HepG2 (cell line): ENCODE data around the gene DDX10. TPM values are rescaled to one million over a fixed set of nuclear protein-coding genes. Genes with fewer than 3 reads are reported as not detected.

Experiments used
- ATAC-seq: fragments of 200-7000 bp; cut with Tn5 transposase; 3 replicates; pipeline ENCODE4 v1.9.1; 2020; ENCODE audit warnings: mild to moderate bottlenecking, moderate library complexity
- BruUV-seq: library from RNA; stranded (reverse); fragments of 400-500 nt; replicated peaks from 2 replicates; lab custom pipeline; 2021; lab: Mats Ljungman, UMichigan
- CTCF ChIA-PET: fragments of 300-600 bp; formaldehyde crosslinking; extraction: SDS; loops from one replicate; lab custom pipeline; 2021; ENCODE audit warnings: low total read pairs, inconsistent platforms, low intra/inter-chr PET ratio; lab: Yijun Ruan, JAX
- POLR2A ChIA-PET: fragments of 350-600 bp; sonication (Branson Sonifier 250); formaldehyde crosslinking; loops from one replicate; lab custom pipeline; 2020; ENCODE audit warnings: antibody characterized with exemption, inconsistent platforms; lab: Yijun Ruan, JAX
- DNase-seq: peaks from one replicate; pipeline ENCODE4 v3.0.0-alpha.2; 2015; ENCODE audit warnings: low spot score
- FAIRE-seq: peaks from 3 replicates; lab custom pipeline; 2011; peaks lifted over from hg19 to GRCh38; lab: Jason Lieb, UNC
- H2AFZ ChIP-seq: one replicate; pipeline ENCODE4 v1.6.1; 2011; ENCODE audit warnings: low read length, inconsistent platforms
- H3K27ac ChIP-seq: fragments of 300-600 bp; 3 replicates; pipeline ENCODE4 v1.8.0; 2011; ENCODE audit warnings: mixed run types, mild to moderate bottlenecking, mixed read lengths, low read length, inconsistent platforms; ENCODE audit not compliant: insufficient read depth; ENCODE audit errors: extremely low read length
- H3K27me3 ChIP-seq, 2 experiments: fragments of 200-600 bp in 1 of 2; 2 replicates in 1 of 2; 3 replicates in 1 of 2; pipeline versions ENCODE4 v1.6.0 to v1.8.0; 2011; ENCODE audit warnings: low read length in 2 of 2, mild to moderate bottlenecking in 2 of 2, moderate library complexity in 2 of 2, inconsistent platforms in 1 of 2; ENCODE audit not compliant: insufficient read depth in 2 of 2, control insufficient read depth in 1 of 2
- H3K36me3 ChIP-seq, 2 experiments: fragments of 200-600 bp in 1 of 2; replicated peaks in 1 of 2; 2 replicates in 1 of 2; 3 replicates in 1 of 2; pipeline versions ENCODE4 v1.5.1 to v1.8.0; 2011; ENCODE audit warnings: low read length in 2 of 2, inconsistent platforms in 1 of 2; ENCODE audit not compliant: insufficient read depth in 2 of 2, control insufficient read depth in 1 of 2
- H3K4me1 ChIP-seq: 2 replicates; pipeline ENCODE4 v1.5.1; 2012; ENCODE audit warnings: low read length, inconsistent platforms; ENCODE audit not compliant: insufficient read depth
- H3K4me2 ChIP-seq: 2 replicates; pipeline ENCODE4 v1.6.0; 2011; ENCODE audit warnings: low read depth, low read length, inconsistent platforms
- H3K4me3 ChIP-seq, 3 experiments: fragments of 200-600 bp in 1 of 3; sonication (generic), shearing (Covaris generic) in 1 of 3; replicated peaks in 1 of 3; 2 replicates each; pipeline ENCODE4 v1.5.1; 2011 to 2016; ENCODE audit warnings: low read length in 3 of 3, inconsistent platforms in 2 of 3, low read depth in 2 of 3, mild to moderate bottlenecking in 2 of 3, control low read depth in 1 of 3, mixed read lengths in 1 of 3; ENCODE audit not compliant: insufficient read depth in 1 of 3
- H3K79me2 ChIP-seq: one replicate; pipeline ENCODE4 v1.6.1; 2011; ENCODE audit warnings: low read length, inconsistent platforms; ENCODE audit not compliant: insufficient read depth
- H3K9ac ChIP-seq: 2 replicates; pipeline ENCODE4 v1.6.0; 2011; ENCODE audit warnings: mild to moderate bottlenecking, low read depth, low read length, inconsistent platforms; ENCODE audit not compliant: insufficient read depth
- H3K9me3 ChIP-seq: 2 replicates; pipeline ENCODE4 v1.5.1; 2012; ENCODE audit warnings: mild to moderate bottlenecking, low read length
- H4K20me1 ChIP-seq: 2 replicates; pipeline ENCODE4 v1.6.0; 2011; ENCODE audit warnings: inconsistent platforms, mild to moderate bottlenecking, low read length, moderate library complexity; ENCODE audit not compliant: insufficient read depth
- ATAD3A ChIP-seq: sonication (generic); formaldehyde crosslinking; IDR thresholded peaks from 2 replicates; pipeline ENCODE4 v1.4.0; 2020; ENCODE audit warnings: missing genetic modification reagents
- BATF2 ChIP-seq: sonication (generic); formaldehyde crosslinking; IDR thresholded peaks from 2 replicates; pipeline ENCODE4 v1.8.0; 2022; ENCODE audit warnings: mild to moderate bottlenecking, missing genetic modification reagents, moderate library complexity
- CHCHD3 ChIP-seq: sonication (generic); formaldehyde crosslinking; IDR thresholded peaks from 2 replicates; pipeline ENCODE4 v1.8.0; 2022; ENCODE audit warnings: mild to moderate bottlenecking, missing genetic modification reagents, moderate library complexity
- HCFC1 ChIP-seq: fragments of 150-350 bp; IDR thresholded peaks from 2 replicates; pipeline ENCODE4 v1.6.1; 2014; ENCODE audit warnings: low read depth, low read length
- JARID2 ChIP-seq: sonication (generic); formaldehyde crosslinking; IDR thresholded peaks from 2 replicates; pipeline ENCODE4 v1.8.1; 2023; ENCODE audit warnings: missing genetic modification reagents, inconsistent platforms; ENCODE audit not compliant: insufficient replicate concordance
- MNT ChIP-seq: fragments of 450-650 bp; IDR thresholded peaks from 2 replicates; pipeline ENCODE4 v1.6.1; 2016
- MTERF4 ChIP-seq: sonication (generic); formaldehyde crosslinking; IDR thresholded peaks from 2 replicates; pipeline ENCODE4 v1.8.0; 2023; ENCODE audit warnings: mild to moderate bottlenecking, missing genetic modification reagents
- NCOA1 ChIP-seq: sonication (generic); formaldehyde crosslinking; IDR thresholded peaks from 2 replicates; pipeline ENCODE4 v1.9.0; 2021; ENCODE audit warnings: missing genetic modification reagents
- PAF1 ChIP-seq: IDR thresholded peaks from 2 replicates; pipeline ENCODE4 v1.6.1; 2016; ENCODE audit warnings: missing genetic modification reagents, missing compliant biosample characterization
- SUZ12 ChIP-seq: fragments of 150-350 bp; IDR thresholded peaks from 2 replicates; pipeline ENCODE4 v1.6.1; 2014; ENCODE audit warnings: low read depth, low read length
- TBX2 ChIP-seq: sonication (generic); formaldehyde crosslinking; IDR thresholded peaks from 2 replicates; pipeline ENCODE4 v1.5.0; 2020; ENCODE audit warnings: missing genetic modification reagents, mild to moderate bottlenecking, borderline replicate concordance
- TP53 ChIP-seq: sonication (generic); formaldehyde crosslinking; conservative IDR thresholded peaks from 2 replicates; pipeline ENCODE4 v1.4.0; 2020; ENCODE audit warnings: missing genetic modification reagents
- ZC3H13 ChIP-seq: sonication (generic); formaldehyde crosslinking; IDR thresholded peaks from 2 replicates; pipeline ENCODE4 v1.8.1; 2023; ENCODE audit warnings: mild to moderate bottlenecking, missing genetic modification reagents, moderate library complexity
- ZFP36L2 ChIP-seq: sonication (generic); formaldehyde crosslinking; IDR thresholded peaks from 2 replicates; pipeline ENCODE4 v1.4.0; 2020; ENCODE audit warnings: missing genetic modification reagents
- ZNF567 ChIP-seq: sonication (generic); formaldehyde crosslinking; IDR thresholded peaks from 2 replicates; pipeline ENCODE4 v1.8.1; 2023; ENCODE audit warnings: mild to moderate bottlenecking, missing genetic modification reagents, borderline replicate concordance
- ZNF747 ChIP-seq: sonication (generic); formaldehyde crosslinking; IDR thresholded peaks from 2 replicates; pipeline ENCODE4 v1.8.1; 2023; ENCODE audit warnings: missing genetic modification reagents, mild to moderate bottlenecking, borderline replicate concordance
- ZNF878 ChIP-seq: sonication (generic); formaldehyde crosslinking; IDR thresholded peaks from 2 replicates; pipeline ENCODE4 v1.8.1; 2023; ENCODE audit warnings: mild to moderate bottlenecking, missing genetic modification reagents, moderate library complexity
- ZNF883 ChIP-seq: sonication (generic); formaldehyde crosslinking; IDR thresholded peaks from 2 replicates; pipeline ENCODE4 v1.5.1; 2020; ENCODE audit warnings: mild to moderate bottlenecking, missing genetic modification reagents; ENCODE audit errors: not compliant biosample characterization
- WGBS: methylation state at CpG from one replicate; pipeline ENCODE4 v1.1.6; 2017; ENCODE audit warnings: low lambda C conversion rate; 5-methylcytosine and 5-hydroxymethylcytosine counted together
- in situ Hi-C: cut with HindIII; loops from 2 replicates; pipeline ENCODE4 v1.10.0; 2017; ENCODE audit warnings: low pct_unique_long_range_greater_than_20kb; ENCODE audit not compliant: extremely low pct_ligation_motif_present
- intact Hi-C: fragments of 100-400 bp; cut with micrococcal nuclease; formaldehyde crosslinking; loops from one replicate; pipeline ENCODE4 v1.10.0; 2022; ENCODE audit not compliant: unreplicated experiment
- polyA plus RNA-seq, 8 experiments: library from polyadenylated mRNA; depleted of rRNA in 3 of 8; stranded (reverse) in 7 of 8; unstranded in 1 of 8; fragments of >200 nt; fragmentation: Illumina TruSeq in 4 of 8; extraction: Trizol in 4 of 8; gene quantifications; 2 replicates each; pipeline versions ENCODE4 v1.2.1 to v1.2.3, GENCODE V29; 2011 to 2016; ENCODE audit warnings: low read depth in 4 of 8, missing spikeins in 1 of 8, mixed read lengths in 1 of 8; ENCODE audit not compliant: insufficient read depth in 1 of 8
- total RNA-seq, 5 experiments: library from RNA; depleted of rRNA; stranded (reverse); fragments of >200 nt; fragmentation: Illumina TruSeq; extraction: Trizol; gene quantifications; 2 replicates each; pipeline ENCODE4 v1.2.3, GENCODE V29; 2016; ENCODE audit warnings: low read depth in 1 of 5
- TF ChIP-seq, protein P1 (sequence below): sonication (generic); formaldehyde crosslinking; IDR thresholded peaks from 2 replicates; pipeline ENCODE4 v1.5.0; 2020; ENCODE audit warnings: mild to moderate bottlenecking, missing genetic modification reagents

DDX10 gene
- total and polyA plus RNA-seq, 2 of the 13 experiments (the other 11 are each of a cell fraction or from before 2014, with no cell fraction given), result 17.0 to 32.0 TPM

DNA sequence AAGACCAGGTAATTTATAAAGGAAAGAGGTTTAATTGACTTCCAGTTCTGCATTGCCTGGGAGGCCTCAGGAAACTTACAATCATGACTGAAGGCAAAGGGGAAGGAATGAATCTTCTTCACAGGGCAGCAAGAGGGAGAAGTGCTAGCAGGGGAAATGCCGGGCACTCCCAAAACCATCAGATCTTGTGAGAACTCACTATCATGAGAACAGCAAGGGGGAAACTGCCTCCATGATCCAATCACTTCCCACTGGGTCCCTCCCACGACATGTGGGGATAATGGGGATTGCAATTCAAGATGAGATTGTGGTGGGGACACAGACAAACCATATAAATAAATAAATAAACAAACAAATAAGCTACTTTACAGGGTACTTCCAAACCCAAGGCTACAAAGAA, 42.5 kb upstream of the DDX10 start:
- Histone ChIP-seq H3K4me3 (no peak overlapping the region), H3K9me3 (no peaks in the 10 kb centered on the region), H4K20me1 (no peaks in the 10 kb centered on the region), H2AFZ (no peak overlapping the region), H3K4me1 (no peaks in the 10 kb centered on the region), H3K9ac (no peak overlapping the region), H3K4me2 (no peak overlapping the region), H3K36me3 (no peaks in the 10 kb centered on the region), H3K27ac (no peak overlapping the region), H3K27me3 (no peaks in the 10 kb centered on the region), H3K79me2 (no peaks in the 10 kb centered on the region)
- in situ Hi-C loops, result no loop called here
- DNase-seq, result no peak
- ATAC-seq, result no peak
- TF ChIP-seq, protein P1, sequence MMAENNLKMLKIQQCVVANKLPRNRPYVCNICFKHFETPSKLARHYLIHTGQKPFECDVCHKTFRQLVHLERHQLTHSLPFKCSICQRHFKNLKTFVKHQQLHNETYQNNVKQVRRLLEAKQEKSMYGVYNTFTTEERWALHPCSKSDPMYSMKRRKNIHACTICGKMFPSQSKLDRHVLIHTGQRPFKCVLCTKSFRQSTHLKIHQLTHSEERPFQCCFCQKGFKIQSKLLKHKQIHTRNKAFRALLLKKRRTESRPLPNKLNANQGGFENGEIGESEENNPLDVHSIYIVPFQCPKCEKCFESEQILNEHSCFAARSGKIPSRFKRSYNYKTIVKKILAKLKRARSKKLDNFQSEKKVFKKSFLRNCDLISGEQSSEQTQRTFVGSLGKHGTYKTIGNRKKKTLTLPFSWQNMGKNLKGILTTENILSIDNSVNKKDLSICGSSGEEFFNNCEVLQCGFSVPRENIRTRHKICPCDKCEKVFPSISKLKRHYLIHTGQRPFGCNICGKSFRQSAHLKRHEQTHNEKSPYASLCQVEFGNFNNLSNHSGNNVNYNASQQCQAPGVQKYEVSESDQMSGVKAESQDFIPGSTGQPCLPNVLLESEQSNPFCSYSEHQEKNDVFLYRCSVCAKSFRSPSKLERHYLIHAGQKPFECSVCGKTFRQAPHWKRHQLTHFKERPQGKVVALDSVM (CRISPR knock-in tag), result no peak
- no peak for TF ChIP-seq ZC3H13 (CRISPR knock-in tag)
- TF ChIP-seq MTERF4 (CRISPR knock-in tag), result no peak
- TF ChIP-seq JARID2, result no peak
- no peak for TF ChIP-seq TBX2
- TF ChIP-seq PAF1 (CRISPR knock-in tag), result no peak
- TF ChIP-seq ZNF747 (CRISPR knock-in tag), result no peak
- TF ChIP-seq ATAD3A (CRISPR knock-in tag), result no peak
- TF ChIP-seq ZNF567 (CRISPR knock-in tag), result no peak
- no peak for TF ChIP-seq ZNF878 (CRISPR knock-in tag)
- no peak for TF ChIP-seq NCOA1 (CRISPR knock-in tag)
- TF ChIP-seq TP53, result no peak
- TF ChIP-seq SUZ12, result no peak
- no peak for TF ChIP-seq ZNF883
- TF ChIP-seq HCFC1, result no peak
- no peak for TF ChIP-seq CHCHD3 (CRISPR knock-in tag)
- TF ChIP-seq ZFP36L2 (CRISPR knock-in tag), result no peak
- TF ChIP-seq BATF2 (CRISPR knock-in tag), result no peak
- no peak for TF ChIP-seq MNT
- ChIA-PET POLR2A (no interaction called here), CTCF (no interaction called here)
- no TSS peak for BruUV-seq
- 51% methylated on average over 2 of the region's 2 CpGs for WGBS
- intact Hi-C loops, result no loop called here
- no peak for FAIRE-seq
